GM19438 (cell line): ENCODE measurements around the gene SRPRB.

Source experiments
- ATAC-seq: cut with Tn5 transposase; IDR thresholded peaks from one replicate; pipeline ENCODE4 v1.9.1; 2021; ENCODE audit warnings: low read depth; ENCODE audit not compliant: unreplicated experiment

SRPRB gene

DNA sequence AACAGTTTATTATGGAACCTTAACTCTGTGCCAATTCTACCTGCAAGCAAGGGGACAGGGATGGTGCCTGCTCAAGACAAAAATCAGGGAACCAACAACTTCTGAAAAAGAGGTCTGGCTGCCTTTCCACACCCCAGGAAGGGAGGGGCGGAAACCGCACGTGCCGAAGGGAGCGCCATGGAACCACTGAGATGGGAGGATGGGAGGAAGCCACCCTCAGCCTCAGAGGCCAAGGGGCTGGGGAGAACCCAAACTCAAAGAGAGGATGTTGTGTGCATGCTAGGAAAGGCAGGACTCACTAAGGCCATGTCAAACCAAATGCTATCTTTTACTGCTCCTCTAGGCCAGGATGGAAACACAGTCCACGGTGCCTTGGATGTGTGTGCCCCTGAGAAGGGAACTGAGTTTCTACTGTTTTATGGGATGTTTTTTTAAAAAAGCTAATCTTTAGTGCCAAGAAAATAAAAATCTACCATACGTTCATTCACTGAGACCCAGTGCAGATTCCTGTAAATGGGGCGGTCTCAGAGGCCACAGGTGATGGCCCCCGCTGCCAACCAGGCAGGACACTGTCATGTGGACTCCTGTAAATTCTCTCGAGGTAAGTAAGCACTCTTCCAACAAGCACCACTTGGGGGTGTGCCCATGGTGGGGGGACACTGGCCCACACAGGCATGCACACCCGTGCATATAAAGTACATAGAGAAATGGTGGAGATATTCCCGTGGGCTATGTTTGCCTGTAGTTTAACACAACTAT, 20.5 kb downstream of the SRPRB start:
- no peak for ATAC-seq

- no peak for ATAC-seq
Measured at GRCh38 chr3:133827136-133827535, 21.5 kb downstream of the SRPRB start.

GRCh38 chr3:133827684-133828083, 22.1 kb downstream of the SRPRB start:
- no peak for ATAC-seq

- no peak for ATAC-seq
Measured at GRCh38 chr3:133828576-133829309, 23.1 kb downstream of the SRPRB start.

GRCh38 chr3:133829310-133829707, 23.7 kb downstream of the SRPRB start:
- no peak for ATAC-seq

GRCh38 chr3:133830071-133830470, 24.5 kb downstream of the SRPRB start:
- ATAC-seq = no peak

DNA sequence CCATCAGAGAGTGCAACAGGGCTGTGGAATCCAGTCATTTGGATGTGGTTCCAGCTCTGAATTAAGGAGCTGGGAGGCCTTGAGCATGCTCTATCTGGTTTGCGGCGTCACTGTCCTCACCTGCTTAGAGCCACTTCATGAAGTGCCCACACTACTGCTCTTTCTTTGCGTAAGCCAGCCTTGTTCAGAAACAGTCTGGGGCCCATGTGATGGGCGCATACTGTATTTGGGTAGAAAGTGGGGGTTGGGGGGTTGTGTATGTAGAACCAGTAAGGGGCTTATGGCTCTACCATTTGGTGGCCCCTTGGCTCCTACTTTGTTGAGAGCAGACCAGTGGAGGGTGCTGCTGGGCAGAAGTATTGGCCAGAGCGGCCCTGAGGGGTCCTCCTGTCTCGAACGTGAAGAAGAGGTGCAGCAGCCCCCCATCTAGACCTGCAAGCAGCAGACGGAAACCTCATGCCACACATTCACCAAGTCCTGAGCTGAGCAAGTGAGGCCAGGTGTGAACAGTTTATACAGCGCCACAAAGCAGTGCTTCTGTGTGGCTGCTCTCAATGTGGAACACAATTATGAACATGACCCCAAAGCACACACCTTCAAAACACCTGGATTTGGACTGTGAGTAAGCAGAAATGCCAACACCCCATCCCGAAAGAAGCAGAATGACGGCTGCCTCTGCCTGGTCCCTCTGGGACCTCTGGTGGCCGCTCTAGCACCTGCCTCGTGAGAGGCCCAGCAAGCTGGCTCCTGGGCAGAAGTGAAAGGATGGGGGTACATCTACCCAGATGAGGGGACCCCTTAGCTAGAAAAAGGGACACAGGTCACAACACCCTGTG, 26.6 kb downstream of the SRPRB start:
- ATAC-seq = no peak

- no peak for ATAC-seq
Measured at GRCh38 chr3:133832802-133833144, 27.2 kb downstream of the SRPRB start.

- no peak for ATAC-seq
Measured at GRCh38 chr3:133833267-133833666, 27.7 kb downstream of the SRPRB start.

GRCh38 chr3:133833880-133834620, 28.4 kb downstream of the SRPRB start:
- no peak for ATAC-seq

GRCh38 chr3:133834621-133835417, 29.2 kb downstream of the SRPRB start:
- ATAC-seq = no peak

DNA sequence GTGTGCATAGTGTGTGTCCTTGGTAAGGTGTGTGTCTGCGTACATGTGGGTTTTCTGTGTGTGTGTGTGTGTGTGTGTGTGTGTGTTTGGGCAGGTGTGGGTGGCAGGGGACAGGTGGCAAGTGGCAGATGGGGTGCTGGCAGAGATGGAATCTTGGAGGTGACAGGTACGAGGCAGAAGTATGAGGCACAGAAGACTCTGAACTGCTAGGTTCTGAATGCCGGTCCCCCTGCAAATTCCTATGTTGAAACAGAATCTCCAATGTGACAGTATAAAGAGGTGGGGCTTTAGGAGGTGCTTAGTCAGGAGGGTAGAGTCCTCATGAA, 29.8 kb downstream of the SRPRB start:
- no peak for ATAC-seq

DNA sequence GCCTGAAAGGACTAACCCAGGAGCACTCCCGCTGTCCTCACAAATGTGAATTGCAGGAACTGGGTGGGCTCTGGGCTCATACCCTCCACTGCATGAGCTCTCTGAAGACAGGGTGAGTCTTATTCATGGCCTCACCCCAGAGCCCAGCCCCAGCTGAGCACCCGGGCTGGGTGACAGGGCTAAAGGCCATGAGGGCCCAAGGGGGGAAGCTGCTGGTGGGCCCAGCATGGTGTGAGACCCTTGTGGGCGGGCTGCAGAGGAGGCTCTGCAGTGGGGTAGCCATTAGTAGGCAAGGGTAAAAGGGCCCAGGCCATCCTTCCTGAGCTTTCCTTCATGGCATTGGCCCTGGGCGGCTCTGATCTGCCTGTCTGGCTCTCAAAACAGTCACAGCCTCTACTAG, 30.3 kb downstream of the SRPRB start:
- no peak for ATAC-seq

DNA sequence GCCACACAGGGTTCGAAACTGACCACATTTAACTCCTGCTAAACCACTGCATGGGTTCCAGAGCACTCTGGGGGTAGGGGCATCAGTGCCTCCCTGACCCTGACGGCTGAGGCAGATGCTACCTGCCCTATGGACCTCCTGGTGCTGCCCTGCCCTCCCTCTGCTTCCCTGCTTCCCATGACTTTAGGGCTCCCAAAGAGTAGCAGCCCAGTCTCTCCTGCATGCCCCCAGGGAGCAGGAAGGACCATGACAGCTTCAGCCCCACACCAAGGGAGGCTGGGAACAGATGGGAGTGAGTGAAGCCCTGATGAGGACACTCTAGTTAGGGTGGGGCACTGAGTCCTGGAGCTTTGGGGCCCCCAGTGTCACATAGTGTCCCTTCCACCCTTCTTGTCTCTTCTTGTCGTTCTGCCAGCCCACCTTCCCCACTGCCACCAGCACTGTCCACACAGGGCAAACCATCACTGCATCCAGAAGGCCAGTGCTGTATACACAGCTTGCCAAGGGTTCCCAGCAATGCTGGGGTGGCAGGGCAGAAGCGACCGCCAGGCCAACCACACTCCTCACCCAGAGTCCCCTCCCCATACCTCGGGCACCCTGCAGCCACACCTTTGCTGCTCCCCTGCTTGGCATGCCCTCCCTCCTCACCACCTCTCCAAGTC, 31.0 kb downstream of the SRPRB start:
- no peak for ATAC-seq

GRCh38 chr3:133837487-133838295, 32.1 kb downstream of the SRPRB start:
- ATAC-seq = no peak

DNA sequence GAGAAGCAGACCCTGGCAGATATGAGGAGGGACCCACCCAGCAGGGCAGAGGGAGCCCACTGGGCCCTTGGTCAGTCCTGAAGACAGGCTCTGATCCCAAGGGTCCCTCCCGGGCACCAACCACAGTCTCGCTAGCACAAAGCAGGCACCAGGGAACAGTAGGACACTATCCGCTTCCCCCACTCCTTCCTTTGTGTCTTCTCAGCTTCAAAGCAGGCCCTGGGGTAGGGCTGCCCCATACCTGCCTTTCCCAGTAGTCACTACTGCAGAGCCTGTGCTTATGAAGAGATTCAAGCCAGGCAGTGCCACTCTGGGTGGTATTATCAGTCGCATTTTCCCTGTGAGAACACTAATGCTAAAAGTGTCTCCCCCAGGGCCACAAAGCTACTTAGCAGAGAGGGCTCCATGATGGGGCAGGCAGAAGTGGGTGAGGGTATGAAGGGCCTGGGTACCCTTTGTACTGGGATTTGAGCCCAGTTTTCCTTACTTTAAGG, 32.7 kb downstream of the SRPRB start:
- ATAC-seq = no peak

- no peak for ATAC-seq
Measured at GRCh38 chr3:133838916-133839800, 33.5 kb downstream of the SRPRB start.
